ENCODE measurements around the gene ABCC1.
"Not testable (repeated sequence)": the region's sequence is repeated elsewhere in the genome, so short reads cannot be mapped to it uniquely, and the experiment has no call there.

Gene ABCC1

DNA sequence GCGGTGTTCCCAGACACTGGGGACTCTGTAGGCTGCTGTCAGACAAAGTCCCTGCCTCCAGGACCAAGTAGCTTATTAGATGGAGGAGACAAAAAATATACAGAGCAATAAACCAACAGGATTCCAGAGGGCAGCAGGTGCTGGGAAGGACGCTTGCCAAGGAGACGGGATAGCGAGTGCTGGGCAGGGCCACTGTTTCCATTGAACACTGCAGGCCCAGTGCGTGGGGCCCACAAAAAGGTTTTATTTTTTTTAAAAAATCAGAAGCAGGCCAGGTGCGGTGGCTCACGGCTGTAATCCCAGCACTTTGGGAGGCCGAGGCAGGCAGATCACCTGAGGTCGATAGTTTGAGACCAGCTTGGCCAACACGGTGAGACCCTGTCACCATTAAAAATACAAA, 189.6 kb downstream of the ABCC1 start:
- no peak for DNase-seq (ENCODE audit: low read depth in 3 of 3)

DNA sequence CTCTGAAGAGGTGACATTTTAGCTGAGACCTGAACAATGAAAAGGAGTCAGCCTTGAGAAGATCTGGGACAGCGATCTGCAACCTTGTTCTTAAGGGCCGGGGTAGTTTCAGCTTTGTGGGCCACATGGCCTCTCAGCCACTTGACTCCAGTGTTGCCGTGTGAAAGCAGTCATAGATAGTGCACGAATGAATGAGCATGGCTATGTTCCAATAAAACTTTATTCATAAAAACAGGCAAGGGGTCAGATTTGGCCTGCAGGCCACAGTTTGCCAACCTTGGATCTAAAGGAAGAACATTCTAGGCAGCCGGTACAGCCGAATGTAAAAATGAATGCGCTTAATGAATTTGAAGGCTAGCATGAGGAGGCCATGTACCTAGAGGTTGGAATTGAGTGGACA, 190.4 kb downstream of the ABCC1 start:
- no peak for DNase-seq (ENCODE audit: low read depth in 3 of 3)

DNA sequence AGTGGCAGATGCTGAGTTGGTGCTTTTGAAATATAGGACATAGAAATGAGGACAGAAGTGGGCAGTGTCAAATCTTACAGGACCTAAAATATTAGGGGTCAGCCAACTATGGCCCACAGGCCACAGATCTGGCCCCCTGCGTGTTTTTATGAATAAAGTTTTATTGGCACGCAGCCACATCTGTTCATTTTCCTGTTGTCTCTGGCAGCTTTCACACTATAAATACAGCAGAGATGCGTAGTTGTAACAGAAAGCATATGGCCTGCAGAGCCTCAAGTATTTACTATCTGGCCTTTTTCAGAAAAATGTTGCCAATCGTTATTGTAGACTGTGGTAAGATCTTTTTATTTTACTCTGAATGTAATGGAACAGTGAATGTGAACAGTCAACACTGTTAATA, 191.1 kb downstream of the ABCC1 start:
- DNase-seq (ENCODE audit: low read depth in 3 of 3) = no peak

DNA sequence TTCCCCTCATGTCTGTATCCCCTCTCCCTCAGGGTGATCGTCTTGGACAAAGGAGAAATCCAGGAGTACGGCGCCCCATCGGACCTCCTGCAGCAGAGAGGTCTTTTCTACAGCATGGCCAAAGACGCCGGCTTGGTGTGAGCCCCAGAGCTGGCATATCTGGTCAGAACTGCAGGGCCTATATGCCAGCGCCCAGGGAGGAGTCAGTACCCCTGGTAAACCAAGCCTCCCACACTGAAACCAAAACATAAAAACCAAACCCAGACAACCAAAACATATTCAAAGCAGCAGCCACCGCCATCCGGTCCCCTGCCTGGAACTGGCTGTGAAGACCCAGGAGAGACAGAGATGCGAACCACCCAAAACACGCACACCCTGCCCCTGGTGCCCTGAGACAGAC, 191.7 kb downstream of the ABCC1 start:
- DNase-seq (ENCODE audit: low read depth in 3 of 3) = no peak

DNA sequence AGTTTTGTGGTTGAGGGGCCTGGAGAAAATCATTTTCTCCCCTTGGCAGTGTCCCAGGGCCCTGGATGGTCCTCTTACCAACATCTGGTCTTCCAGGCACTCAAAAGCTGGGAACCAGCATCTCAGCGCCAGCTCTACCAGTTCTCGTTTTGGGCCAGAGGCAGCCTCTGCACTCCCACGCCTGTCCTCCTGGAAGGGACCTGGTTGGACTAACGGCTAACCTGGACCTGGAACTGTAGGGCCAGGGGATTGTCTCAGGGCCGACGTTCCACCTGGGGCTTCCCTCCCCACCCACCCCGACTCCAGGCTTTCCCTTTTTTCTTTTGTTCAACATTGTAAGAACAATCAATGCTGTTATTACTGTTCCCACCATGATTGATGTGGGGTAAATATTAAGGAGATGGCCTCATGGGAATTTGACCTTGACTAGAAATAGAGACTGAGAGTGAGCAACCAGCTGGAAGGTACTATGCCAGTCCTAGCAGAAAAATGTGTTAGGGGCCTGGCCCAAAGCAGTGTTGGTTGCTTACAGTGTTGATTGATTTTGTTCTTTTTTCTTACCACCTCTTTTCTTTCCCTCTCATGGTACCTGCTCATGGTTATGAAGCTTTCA, 192.5 kb downstream of the ABCC1 start:
- DNase-seq (ENCODE audit: low read depth in 3 of 3) = no peak

DNA sequence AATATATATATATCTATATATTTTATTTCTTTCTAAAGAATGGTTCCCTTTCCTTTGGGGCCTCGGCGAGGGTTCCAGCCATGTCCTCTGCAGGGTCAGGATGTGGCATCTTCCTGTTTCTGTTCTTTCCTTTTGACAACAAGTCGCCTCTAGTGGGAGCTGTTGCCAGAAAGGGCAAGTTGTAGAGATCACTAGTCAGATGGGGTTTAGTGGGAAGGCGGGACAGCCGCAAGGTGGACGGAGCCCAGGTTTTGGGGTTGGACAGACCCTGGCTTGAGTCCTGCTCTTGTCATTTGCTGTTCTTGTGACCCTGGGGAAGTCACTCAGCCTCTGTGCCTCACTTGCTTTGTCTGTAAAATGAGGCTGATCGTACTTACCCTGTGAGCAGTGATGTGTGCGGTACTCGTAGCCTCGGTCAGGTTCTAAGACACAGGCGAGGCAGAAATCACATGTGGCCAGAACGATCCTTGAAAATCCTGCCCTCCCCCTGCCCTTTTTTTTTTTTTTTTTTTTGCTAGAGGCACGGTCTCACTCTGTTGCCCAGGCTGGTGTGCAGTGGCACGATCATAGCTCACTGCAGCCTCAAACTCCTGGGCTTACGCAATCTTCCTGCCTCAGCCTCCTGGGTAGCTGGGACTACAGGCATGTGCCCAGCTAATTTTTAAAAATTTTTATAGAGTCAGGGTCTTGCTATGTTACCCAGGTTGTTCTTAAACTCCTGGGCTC, 193.8 kb downstream of the ABCC1 start:
- DNase-seq (ENCODE audit: low read depth in 3 of 3) = no peak

DNA sequence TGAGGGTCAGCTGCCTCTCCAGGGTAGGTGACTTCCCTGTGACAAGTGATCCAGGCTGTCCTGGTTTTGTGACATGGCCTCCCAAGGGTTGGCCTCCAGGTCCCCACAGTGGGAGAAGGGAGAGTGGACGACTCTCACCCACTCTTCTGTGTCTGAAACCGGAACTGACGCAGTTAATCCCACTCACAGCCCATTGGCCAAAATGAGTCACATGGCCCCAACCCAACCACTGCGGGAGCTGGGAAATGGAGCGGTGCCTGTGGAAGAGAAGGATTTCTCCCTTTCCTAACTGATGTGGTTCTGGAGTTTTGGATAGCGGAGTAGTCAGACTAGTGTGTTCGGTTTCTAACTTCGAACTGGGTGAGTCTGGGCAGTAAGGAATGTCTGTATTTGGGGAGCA, 194.5 kb downstream of the ABCC1 start:
- no peak for DNase-seq (ENCODE audit: low read depth in 3 of 3)

DNA sequence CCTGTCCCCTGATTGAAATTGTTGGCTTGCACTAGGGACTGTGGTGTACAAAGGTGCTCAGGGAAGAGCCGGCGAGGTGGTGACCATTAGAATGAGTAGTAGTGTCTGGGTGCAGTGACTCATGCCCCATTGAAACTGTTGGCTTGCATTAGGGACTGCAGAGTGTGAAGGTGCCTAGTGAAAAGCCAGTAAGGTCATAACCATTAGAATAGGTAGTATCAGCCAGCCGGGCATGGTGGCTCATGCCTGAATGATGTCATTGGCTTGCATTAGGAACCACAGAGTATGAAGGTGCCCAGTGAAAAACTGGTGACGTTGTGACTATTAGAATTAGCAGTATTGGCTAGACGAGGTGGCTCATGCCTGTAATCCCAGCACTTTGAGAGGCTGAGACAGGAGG, 195.0 kb downstream of the ABCC1 start:
- DNase-seq (ENCODE audit: low read depth in 3 of 3) = no peak

DNA sequence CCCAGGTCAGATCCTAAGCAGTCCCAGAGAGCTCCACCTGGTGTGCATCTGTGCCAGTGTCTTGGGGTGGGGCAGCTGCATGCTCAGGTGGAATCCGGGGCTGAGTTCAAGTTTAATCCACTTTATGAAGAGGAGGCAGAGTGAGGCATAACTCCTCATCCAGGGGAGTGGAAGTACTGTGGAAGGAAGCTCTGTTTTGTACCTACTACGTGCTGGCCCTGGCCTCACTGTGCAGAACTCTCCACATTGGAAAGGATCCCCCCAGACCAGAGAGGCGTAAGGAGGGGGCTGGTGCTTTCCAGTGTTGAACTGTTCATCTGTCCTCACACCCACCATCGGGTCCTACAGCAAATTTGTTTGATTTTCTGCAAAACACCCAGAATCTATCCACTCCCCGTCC, 195.9 kb downstream of the ABCC1 start:
- no peak for DNase-seq (ENCODE audit: low read depth in 3 of 3)

DNA sequence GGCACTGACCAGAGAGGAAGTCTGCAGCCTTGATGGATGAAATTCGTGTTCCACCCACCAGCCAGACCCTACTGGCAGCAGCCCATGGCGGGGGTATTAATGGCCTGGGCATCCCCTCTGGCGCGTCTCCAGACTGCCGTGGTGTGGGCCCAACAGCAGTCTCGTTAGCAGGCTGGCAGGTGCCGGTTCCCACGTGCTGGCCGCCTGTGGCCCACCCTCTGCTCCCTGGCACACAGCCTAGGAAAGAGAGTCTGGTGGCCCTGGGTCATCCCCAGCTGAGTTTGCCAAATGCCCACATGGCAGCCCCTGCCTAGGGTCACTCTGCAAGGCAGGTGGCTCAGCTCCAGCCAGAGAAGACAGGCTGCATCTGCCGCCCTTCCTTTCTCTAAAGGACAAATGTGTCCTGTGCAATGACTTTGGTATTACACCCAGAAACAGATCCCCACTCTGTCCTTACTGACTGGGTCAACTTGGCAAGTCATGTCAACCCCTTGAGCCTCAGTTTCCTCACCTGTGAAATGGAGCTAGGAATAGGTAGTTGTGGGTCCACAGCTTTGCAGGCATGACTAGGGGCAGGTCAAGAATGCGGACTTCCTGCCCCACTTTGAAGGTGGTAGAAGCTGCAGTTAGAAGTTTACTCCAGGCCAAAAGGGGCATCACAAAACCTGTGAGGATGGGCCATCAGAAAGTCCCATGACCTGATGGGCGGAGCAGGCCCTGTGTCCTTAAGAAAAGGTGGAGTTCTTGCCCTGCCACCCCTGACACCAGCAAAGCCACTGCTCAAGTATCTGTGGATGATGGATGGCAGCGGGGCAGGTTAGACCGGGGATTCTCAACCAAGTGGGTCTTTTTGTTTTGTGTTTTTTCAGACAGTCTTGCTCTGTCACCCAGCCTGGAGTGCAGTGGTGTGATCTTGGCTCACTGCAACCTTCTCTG, 197.2 kb downstream of the ABCC1 start:
- DNase-seq (ENCODE audit: low read depth in 3 of 3) = no peak

DNA sequence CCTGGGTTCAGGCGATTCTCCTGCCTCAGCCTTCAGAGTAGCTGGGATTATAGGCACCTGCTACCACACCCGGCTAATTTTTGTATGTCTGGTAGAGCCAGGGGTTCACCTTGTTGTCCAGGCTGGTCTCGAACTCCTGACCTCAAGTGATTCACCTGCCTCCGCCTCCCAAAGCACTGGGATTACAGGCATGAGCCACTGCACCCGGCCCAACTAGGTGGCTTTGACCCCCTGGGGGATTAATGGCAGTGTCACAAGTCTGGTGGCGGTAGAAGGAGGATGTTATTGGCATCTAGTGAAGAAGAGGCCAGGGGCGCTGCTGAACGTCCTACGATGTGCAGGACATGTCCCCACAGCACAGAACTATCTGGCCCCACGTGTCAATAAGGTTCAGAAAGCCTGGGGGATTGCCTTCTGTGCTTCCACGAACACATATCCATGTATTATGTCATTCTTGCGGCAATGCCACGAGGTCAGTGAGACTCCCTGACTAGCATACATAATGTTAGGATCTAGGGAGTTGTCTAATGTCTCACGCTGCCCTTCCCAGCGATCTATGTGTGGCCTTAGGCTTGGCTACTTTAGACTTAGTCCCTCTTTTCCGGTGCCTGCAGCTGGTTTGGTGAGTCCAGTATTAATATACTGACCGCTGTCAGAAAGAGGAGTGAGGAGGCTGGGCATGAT, 198.0 kb downstream of the ABCC1 start:
- no peak for DNase-seq (ENCODE audit: low read depth in 3 of 3)

DNA sequence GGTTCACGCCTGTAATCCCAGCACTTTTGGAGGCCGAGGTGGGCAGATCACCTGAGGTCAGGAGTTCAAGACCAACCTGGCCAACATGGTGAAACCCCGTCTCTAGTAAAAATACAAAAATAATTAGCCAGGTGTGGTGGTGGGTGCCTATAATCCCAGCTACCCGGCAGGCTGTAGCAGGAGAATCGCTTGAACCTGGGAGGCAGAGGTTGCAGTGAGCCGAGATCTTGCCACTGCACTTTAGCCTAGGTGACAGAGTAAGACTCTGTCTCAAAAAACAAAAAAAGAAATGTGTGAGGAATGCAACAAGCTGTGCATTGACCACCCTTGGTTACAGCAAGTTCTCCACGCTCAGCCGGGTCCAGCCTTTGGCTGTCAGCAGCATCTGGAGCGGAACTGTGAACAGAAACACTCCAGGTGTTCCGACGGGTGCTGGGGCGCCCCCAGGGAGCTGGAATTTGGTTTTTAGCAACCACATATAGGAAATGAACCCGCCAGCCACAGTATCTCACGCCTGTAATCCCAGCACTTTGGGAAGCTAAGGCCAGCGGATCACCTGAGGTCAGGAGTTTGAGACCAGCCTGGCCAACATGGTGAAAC, 198.7 kb downstream of the ABCC1 start:
- not testable (repeated sequence) for DNase-seq (ENCODE audit: low read depth in 3 of 3)

DNA sequence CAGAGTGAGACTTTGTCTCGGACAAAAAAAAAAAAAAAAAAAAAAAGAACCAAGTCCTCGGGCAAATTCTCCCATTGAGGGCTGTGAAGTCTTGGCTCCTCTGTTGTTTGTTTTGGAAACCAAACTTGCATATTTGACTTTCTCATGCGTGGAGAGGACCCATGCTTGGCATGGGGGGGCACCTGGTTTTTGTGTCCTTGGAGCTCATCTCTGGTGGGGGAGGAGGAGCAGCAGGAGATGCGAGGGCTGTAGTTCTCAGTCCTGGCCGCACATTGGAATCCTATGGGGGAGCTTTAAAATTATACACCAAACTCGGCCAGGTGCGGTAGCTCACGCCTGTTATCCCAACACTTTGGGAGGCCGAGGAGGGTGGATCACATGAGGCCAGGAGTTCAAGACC, 199.3 kb downstream of the ABCC1 start:
- no peak for DNase-seq (ENCODE audit: low read depth in 3 of 3)

DNA sequence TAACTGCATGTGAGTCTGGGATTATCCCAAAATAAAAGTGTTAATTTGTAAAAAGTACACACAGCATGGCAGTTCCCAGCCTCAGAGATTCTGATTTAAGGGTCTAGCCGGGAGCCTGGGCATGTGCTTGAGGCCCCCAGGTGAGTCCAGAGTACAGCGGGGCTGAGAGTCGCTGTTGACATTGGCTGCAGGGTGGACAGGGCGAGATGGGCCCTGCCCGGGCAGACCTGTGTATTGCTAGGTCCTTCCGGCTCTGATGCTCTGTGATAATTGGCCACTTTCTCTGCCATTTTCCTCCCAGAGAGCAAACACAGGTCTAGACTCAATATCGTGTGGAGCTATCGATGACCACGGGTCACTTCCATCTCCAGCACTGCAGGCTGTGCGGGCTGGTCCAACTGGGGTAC, 200.3 kb downstream of the ABCC1 start:
- no peak for DNase-seq (ENCODE audit: low read depth in 3 of 3)

DNA sequence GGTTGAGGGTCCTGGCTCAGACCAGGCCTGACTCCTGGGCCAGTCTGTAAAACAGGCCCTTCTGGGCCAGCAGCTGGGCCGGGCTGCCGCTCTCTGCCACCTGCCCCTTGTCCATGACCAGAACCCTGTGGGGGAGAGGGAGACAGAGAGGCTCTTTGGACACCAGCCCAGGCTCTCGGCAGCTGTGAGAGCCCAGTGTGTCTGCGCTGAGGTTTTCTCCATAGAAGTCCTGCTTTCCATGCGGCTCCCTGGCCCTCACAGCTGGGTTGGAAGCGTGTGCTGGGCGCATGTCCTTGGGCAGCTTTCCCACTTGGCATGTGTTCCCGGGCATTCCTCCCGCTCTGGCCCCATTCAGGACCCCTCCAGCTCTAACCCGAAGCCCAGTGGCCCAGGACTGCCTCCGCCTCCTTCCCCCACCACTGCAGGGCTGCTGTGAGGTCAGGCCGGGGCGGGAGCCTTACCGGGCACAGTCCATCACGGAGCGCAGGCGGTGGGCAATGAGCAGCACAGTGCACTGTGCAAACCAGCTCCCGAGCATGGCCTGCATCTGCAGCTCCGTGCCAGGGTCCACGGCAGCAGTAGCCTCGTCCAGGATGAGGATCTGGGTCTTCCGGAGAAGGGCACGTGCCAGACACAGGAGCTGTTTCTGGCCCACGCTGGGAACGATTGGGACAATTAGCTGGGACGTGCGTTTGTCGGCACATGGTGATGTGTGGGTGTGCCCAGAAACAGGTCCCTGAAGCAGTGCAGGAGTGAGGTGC, 200.9 kb downstream of the ABCC1 start:
- DNase-seq (ENCODE audit: low read depth in 3 of 3) = no peak

DNA sequence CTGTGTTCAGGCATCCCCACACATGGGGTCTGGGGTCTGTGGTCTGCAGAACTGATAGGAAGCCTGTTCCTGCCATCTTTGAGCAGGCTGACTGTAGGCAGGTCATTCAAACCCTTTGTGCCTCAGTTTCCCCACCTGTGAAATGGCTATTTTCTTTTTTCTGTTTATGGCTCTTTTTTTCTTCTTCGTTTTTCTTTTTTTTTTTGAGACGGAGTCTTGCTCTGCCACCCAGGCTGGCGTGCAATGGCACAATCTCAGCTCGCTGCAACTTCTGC, 201.4 kb downstream of the ABCC1 start:
- no peak for DNase-seq (ENCODE audit: low read depth in 3 of 3)

DNA sequence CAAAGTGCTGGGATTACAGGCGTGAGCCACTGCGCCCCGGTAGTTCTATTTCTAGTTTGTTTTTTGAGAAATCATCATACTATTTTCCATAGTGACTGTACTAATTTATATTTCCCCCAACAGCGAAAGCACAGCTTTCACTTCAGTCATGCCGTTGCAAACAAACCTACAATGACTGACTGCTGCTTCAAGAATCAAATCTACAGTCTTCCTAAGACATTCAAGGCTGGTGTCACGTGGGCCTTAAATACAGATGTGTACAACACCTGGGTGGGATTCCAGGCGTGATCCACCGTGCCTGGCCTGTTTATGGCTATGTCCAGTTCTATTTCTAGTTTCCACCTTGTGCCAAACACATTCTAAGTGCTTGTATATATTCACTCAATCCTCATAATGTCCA, 201.9 kb downstream of the ABCC1 start:
- DNase-seq (ENCODE audit: low read depth in 3 of 3) = no peak

DNA sequence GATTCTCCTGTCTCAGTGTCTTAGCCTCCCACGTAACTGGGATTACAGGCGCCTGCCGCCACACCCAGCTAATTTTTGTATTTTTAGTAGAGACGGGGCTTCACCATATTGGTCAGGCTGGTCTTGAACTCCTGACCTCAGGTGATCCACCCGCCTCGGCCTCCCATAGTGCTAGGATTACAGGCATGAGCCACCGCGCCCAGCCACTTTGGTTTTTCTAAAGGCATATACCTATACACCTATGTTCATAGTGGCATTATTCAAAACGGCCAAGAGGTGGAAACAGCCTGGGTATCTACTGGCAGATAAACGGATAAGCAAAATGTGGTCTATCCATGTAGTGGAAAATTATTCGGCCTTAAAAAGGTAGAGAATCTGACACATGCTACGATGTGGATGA, 203.6 kb downstream of the ABCC1 start:
- DNase-seq (ENCODE audit: low read depth in 3 of 3) = not testable (repeated sequence)

DNA sequence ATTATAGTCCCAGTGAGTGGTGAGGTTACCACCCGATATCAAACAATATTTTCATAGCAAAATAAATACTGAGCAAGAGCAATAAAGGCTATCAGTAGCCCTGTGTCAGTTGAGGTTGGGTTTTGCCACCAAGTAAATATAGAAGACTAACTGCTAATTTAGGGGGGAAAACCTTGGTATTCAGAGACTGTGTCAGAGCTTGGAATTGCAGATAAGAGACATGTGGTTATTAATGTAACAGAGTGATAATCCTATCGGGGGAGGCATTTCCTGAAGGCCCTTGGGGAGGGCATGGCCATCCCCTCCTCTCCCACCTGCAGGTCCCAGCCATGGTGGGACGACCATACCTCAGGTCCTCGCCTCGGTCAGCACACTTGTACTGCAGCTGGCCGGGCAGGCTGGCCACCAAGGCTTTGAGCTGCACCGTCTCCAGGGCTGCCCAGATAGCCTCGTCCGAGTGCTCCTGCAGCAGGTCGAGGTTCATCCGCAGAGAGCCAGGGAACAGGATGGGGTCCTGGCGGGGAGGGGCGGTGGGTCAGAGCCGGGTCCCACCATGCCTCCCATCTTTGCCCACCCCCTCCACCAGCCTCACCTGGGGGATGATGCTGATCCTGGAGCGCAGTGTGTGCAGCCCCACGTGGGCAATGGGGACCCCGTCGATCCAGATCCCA, 205.0 kb downstream of the ABCC1 start:
- DNase-seq (ENCODE audit: low read depth in 3 of 3) = no peak

DNA sequence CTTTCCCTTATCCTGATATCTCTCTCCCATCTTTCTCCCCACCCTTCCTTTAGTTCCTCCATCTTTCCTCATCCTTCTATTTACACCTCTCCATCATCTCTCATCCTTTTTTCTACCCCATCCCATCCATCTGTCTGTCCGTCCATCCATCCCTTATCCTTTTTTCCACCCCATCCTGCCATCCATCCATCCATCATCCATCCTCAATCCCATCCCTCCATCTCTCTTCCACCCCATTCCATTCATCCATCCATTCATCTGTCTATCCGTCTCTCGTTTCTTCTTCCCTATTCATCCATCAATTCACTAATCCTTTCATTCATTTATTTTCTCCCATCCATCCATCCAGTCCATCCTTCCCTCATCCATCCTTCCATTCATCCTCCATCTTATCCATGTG, 205.8 kb downstream of the ABCC1 start:
- no peak for DNase-seq (ENCODE audit: low read depth in 3 of 3)

DNA sequence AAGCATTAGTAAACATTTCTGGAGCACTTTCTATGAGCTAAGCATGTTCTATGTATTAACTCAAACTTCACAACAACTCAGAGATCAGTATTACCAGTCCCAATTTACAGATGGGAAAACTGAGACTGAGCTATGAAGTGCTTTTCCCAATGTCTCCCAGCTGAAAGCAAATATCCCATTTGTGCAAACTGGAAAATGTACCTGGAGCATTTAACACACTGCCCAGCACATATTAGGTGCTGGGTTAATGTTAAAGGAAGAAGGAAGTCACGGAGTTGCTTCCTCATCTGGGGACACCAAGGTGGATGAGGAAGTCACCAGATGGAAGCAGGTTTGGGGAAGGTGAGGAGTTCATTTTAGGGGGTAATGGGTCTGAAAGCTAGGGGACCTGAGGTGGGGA, 207.8 kb downstream of the ABCC1 start:
- no peak for DNase-seq (ENCODE audit: low read depth in 3 of 3)

Data from stimulated activated CD4-positive, alpha-beta T cell treated with anti-CD3 and anti-CD28 coated beads, TNF-alpha, amount 100 ng/mL, for 24 hours (primary cell).